HG03064 (cell line): ENCODE data around the gene BCAR3.

ENCODE experiments used
- ATAC-seq: cut with Tn5 transposase; IDR thresholded peaks from one replicate; pipeline ENCODE4 v1.9.1; 2021; ENCODE audit warnings: low read depth; ENCODE audit not compliant: unreplicated experiment

BCAR3 gene

GRCh38 chr1:93581917-93582850 lies 99.5 kb downstream of the BCAR3 start:
- no peak for ATAC-seq

- ATAC-seq = no peak
These were observed 101.7 kb downstream of the BCAR3 start for GRCh38 chr1:93579891-93580290.

- no peak for ATAC-seq
These were observed 102.5 kb downstream of the BCAR3 start for GRCh38 chr1:93578911-93579825.

GRCh38 chr1:93578433-93578830 lies 103.2 kb downstream of the BCAR3 start:
- ATAC-seq = no peak

GRCh38 chr1:93577536-93578432 lies 103.9 kb downstream of the BCAR3 start:
- no peak for ATAC-seq

- ATAC-seq = no peak
These were observed 104.9 kb downstream of the BCAR3 start for GRCh38 chr1:93576746-93577145.

- ATAC-seq = no peak
These were observed 105.3 kb downstream of the BCAR3 start for GRCh38 chr1:93576346-93576745.

GRCh38 chr1:93575621-93576284 lies 105.9 kb downstream of the BCAR3 start:
- ATAC-seq = no peak

- ATAC-seq = no peak
These were observed 106.6 kb downstream of the BCAR3 start for GRCh38 chr1:93574991-93575390.

GRCh38 chr1:93574511-93574910 lies 107.1 kb downstream of the BCAR3 start:
- ATAC-seq = no peak

- no peak for ATAC-seq
These were observed 107.6 kb downstream of the BCAR3 start for GRCh38 chr1:93573940-93574469.

- ATAC-seq = no peak
These were observed 109.9 kb downstream of the BCAR3 start for GRCh38 chr1:93571623-93572310.

GRCh38 chr1:93569489-93569888 lies 112.1 kb downstream of the BCAR3 start:
- no peak for ATAC-seq

GRCh38 chr1:93567255-93567918 lies 114.2 kb downstream of the BCAR3 start:
- ATAC-seq = no peak

GRCh38 chr1:93566227-93566626 lies 115.4 kb downstream of the BCAR3 start:
- no peak for ATAC-seq

- ATAC-seq = no peak
These were observed 116.0 kb downstream of the BCAR3 start for GRCh38 chr1:93565496-93566206.

GRCh38 chr1:93559695-93560094 lies 121.9 kb downstream of the BCAR3 start:
- ATAC-seq = no peak

- ATAC-seq = no peak
These were observed 122.6 kb downstream of the BCAR3 start for GRCh38 chr1:93559045-93559444.
